GM06990 (cell line): ENCODE results near the gene ETV6.
A peak's percentile ranks its signal among the peaks of the same experiment; 100 is the strongest.

ENCODE experiments used
- DNase-seq: peaks from one replicate; pipeline ENCODE4 v3.0.0-alpha.2; 2011; ENCODE audit not compliant: insufficient read length; ENCODE audit errors: extremely low read depth
- H3K27me3 ChIP-seq: replicated peaks from 2 replicates; pipeline ENCODE4 v1.6.0; 2011; ENCODE audit warnings: low read length; ENCODE audit not compliant: control insufficient read depth, insufficient read depth
- H3K36me3 ChIP-seq: 2 replicates; pipeline ENCODE4 v1.5.1; 2011; ENCODE audit warnings: low read length; ENCODE audit not compliant: control insufficient read depth, insufficient read depth
- H3K4me3 ChIP-seq: replicated peaks from 2 replicates; pipeline ENCODE4 v1.5.1; 2011; ENCODE audit warnings: low read depth, mild to moderate bottlenecking, control low read depth, low read length
- CTCF ChIP-seq: IDR thresholded peaks from 2 replicates; pipeline ENCODE4 v1.5.1; 2011; ENCODE audit warnings: low read length, control low read depth, mild to moderate bottlenecking, inconsistent platforms; ENCODE audit not compliant: insufficient read depth, poor library complexity, severe bottlenecking

The ETV6 gene

GRCh38 chr12:11762723-11763326 lies 113.4 kb downstream of the ETV6 start:
- H3K4me3 ChIP-seq: no peak overlapping the region
- DNase-seq: peak; percentile 75

GRCh38 chr12:11763760-11764520 lies 114.5 kb downstream of the ETV6 start:
- TF ChIP-seq CTCF: no peak
- no peaks in the 10 kb centered on the region for H3K27me3 ChIP-seq
- H3K4me3 ChIP-seq: no peak overlapping the region

More at GRCh38 chr12:11762723-11763326, 113.4 kb downstream of the ETV6 start:
- TF ChIP-seq CTCF: no peak
- Histone ChIP-seq H3K36me3 (no peaks in the 10 kb centered on the region), H3K27me3 (no peaks in the 10 kb centered on the region)

GRCh38 chr12:11764837-11765236 lies 115.4 kb downstream of the ETV6 start:
- no peak for DNase-seq
- Histone ChIP-seq H3K27me3 (no peaks in the 10 kb centered on the region), H3K4me3 (no peak overlapping the region), H3K36me3 (no peaks in the 10 kb centered on the region)
- TF ChIP-seq CTCF: no peak

More at GRCh38 chr12:11763760-11764520, 114.5 kb downstream of the ETV6 start:
- no peaks in the 10 kb centered on the region for H3K36me3 ChIP-seq
- no peak for DNase-seq

GRCh38 chr12:11765421-11765816 lies 115.9 kb downstream of the ETV6 start:
- H3K4me3 ChIP-seq: no peak overlapping the region
- no peaks in the 10 kb centered on the region for H3K27me3 ChIP-seq
- peaks cover 2% of the 10 kb centered on the region; the same call in 1 of the 2 replicates for H3K36me3 ChIP-seq
- DNase-seq: no peak
- TF ChIP-seq CTCF: no peak

GRCh38 chr12:11765817-11766794 lies 116.6 kb downstream of the ETV6 start:
- Histone ChIP-seq H3K27me3 (no peaks in the 10 kb centered on the region), H3K36me3 (peaks cover 2% of the 10 kb centered on the region; the same call in 1 of the 2 replicates), H3K4me3 (no peak overlapping the region)
- TF ChIP-seq CTCF: no peak
- DNase-seq: peak; percentile 78
